GM12864 (cell line): ENCODE results near the gene CD151.

ENCODE experiments used
- DNase-seq: peaks from one replicate; pipeline ENCODE4 v3.0.0-alpha.2; 2011; ENCODE audit warnings: low read depth
- H3K4me3 ChIP-seq: 2 replicates; pipeline ENCODE4 v1.5.1; 2011; ENCODE audit warnings: mild to moderate bottlenecking, low read depth, low read length, control low read depth
- TF ChIP-seq, protein P1 (sequence below): IDR thresholded peaks from 2 replicates; pipeline ENCODE4 v1.5.1; 2011; ENCODE audit warnings: low read depth, mild to moderate bottlenecking, moderate library complexity, low read length, control low read depth, inconsistent platforms; ENCODE audit errors: missing control alignments

The CD151 gene

DNA sequence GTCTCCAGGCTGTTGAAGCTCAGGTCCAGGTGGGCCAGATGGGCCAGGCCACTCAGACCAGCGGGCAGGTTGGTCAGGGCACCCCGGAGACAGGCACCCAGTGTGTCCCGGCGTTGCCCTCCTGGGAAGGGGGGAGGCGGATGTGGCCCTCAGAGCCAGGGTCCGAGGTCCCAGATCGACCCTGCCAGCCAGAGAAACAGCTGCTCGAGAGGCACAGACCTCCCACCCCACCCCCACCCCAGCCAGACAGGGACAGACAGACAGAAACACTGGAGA is 29.3 kb upstream of the CD151 start:
- peak overlapping the region; percentile 60 for H3K4me3 ChIP-seq
- TF ChIP-seq, protein P1, sequence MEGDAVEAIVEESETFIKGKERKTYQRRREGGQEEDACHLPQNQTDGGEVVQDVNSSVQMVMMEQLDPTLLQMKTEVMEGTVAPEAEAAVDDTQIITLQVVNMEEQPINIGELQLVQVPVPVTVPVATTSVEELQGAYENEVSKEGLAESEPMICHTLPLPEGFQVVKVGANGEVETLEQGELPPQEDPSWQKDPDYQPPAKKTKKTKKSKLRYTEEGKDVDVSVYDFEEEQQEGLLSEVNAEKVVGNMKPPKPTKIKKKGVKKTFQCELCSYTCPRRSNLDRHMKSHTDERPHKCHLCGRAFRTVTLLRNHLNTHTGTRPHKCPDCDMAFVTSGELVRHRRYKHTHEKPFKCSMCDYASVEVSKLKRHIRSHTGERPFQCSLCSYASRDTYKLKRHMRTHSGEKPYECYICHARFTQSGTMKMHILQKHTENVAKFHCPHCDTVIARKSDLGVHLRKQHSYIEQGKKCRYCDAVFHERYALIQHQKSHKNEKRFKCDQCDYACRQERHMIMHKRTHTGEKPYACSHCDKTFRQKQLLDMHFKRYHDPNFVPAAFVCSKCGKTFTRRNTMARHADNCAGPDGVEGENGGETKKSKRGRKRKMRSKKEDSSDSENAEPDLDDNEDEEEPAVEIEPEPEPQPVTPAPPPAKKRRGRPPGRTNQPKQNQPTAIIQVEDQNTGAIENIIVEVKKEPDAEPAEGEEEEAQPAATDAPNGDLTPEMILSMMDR = no peak
- DNase-seq = no peak

DNA sequence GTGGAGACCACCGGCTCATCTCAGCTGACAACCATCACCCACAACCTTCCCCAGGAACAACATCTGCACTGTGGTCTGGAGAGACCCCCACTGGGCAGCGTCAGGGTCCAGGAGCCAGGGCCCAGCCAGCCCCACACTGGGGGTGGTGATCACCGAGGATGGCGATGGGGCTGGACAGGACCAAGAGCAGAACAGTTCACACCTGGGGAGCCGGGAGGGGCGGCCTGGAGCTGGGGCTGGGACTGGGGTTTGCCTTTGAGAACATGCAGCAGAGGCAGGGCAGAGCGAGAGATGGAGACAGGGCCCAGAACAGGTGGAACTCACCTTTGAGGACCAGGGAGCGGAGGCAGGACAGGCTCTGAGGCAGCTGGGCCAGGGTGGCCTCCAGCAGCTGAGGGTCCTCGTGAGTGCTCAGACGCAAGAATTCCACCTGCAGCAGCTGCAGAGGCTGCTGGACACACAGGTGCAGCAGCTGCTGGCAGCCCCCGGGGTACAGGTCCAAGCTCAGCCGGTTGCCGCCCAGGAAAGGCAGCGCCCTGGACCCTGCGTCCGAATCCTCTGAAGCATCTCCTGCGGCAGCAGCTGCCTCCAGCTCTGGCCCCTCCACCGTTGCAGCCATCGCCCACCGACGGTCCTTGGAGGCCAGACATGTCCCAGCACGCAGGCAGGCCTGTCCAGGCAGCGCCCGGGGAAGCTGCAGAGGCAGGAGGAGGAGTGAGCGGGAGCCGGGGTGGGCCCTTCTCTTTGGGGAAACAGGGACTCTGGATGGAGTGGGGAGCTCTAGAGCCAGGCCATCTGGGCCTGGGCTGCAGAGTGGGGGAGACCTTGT is 28.8 kb upstream of the CD151 start:
- DNase-seq = no peak
- TF ChIP-seq, protein P1 = no peak
- peak overlapping the region; percentile 60 for H3K4me3 ChIP-seq

DNA sequence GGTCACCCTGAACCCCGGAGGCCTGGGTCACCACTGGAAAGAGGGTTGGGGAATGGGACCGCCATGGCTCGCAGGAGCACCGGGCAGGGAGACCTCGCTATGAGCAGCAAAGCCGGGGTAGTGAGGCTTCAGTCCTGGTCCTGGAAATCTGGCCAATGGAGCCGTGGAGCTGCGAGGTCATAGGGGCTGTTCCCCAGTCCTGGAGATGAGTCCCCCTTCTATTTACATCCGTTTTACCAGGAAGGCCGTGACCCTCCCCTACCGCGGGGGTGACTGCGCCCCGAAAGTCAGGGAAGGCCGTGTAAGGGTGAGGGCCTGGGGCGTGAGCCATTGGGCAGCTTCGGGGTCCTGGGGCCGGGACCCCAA is 28.2 kb upstream of the CD151 start:
- DNase-seq = no peak
- TF ChIP-seq, protein P1 = no peak
- H3K4me3 ChIP-seq = peak overlapping the region; percentile 60

DNA sequence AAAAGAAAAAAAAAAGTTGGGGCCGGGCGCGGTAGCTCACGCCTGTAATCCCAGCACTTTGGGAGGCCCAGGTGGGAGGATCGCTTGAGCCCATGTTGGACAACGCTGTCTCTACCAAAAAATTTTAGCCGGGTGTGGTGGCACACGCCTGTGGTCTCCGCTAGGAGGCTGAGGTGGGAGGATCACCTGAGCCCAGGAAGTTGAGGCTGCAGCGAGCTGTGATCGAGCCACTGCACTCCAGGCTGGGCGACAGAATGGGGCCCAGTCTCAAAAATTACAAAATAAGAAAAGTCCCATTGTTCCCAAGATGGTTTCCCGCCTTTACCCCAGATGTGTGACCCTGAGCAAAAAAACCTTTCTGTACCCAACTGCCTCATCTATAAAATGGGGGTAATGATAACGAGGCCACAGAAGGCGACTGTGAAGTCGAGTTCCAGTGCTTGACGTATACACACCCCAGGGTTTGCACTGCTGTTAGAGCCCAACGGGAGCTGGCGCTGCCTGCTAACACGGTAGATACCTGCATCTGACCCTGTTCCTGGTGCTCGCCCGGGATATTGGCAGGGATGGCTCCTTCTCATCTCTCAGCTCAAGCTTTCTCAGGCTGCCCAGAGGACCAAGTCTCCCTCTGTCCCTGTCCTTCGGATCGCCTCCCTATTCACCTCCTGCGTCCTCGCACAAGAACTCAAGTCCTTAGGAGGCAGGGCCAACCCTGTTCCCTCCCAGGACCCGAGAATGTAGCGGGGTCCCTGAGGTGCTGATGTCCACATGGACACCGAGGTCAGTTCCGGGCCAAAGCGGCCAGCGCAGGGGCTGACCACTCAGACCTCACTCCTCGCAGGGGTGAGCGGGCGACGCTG is 24.1 kb upstream of the CD151 start:
- H3K4me3 ChIP-seq = peak overlapping the region; percentile 100
- no peak for DNase-seq
- TF ChIP-seq, protein P1 = peak; percentile 33

DNA sequence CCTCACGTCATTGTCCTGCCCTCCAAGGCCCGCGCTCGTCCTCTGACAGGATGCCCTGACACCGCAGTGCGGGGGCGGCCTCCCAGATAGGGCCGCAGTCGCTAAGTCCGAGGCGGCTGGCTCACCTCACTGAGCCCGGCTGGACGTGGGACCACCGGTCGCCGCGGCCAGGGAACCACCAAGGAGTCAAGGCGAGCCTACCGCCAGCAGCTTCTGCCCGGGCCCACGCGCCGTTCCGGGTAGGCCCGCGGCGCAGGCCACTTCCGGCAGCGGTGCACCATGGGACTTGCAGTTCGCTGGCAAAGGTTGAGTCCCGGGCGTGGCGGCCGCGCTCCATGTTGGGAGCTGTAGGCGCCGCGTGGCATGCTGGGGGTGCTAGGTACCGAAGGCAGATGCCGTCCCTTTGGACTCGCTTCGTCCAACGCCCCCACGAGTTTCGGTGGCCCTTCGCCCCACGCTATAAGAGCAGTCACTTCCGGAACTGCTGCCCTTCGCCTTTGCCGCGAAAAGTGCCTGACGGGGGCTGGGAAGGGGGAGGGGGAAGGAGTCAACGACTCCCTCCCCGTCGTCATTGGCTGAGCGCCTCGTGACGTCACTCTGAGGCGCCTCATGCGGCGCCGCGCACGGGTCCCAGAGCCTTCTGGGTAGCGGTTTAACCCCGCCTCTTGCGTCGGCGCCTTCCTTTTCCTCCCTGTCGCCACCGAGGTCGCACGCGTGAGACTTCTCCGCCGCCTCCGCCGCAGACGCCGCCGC is 23.3 kb upstream of the CD151 start, which contains the start of gene RPLP2:
Gene RPLP2 (plus strand): TSS at position 681 of the 753 bp plus-strand sequence. CDS start 268 bp downstream, outside the sequence.
- peak within 1 kb of the TSS; percentile 100 for H3K4me3 ChIP-seq
- TF ChIP-seq, protein P1 = no peak
- DNase-seq = peak; percentile 91

DNA sequence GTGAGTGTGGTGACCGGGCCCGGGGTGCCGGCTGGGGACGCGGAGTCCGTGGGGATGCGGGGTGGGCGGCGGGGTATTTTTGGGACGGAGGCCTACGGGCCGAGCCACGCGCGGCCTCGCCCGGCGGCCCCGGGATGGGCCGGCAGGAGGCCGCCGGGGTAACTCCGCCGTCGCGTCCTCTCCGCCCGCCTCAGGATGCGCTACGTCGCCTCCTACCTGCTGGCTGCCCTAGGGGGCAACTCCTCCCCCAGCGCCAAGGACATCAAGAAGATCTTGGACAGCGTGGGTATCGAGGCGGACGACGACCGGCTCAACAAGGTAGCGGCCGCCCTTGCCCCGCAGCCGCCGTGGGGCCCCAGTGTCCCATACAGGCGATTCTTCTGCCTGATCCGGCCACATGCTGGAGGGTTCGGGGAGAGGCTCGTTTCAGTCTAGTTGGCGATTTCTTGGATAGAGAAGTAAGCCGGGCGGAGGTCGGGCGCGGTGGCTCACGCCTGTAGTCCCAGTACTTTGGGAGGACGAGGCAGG is 22.6 kb upstream of the CD151 start:
- TF ChIP-seq, protein P1 = no peak
- no peak for DNase-seq
- H3K4me3 ChIP-seq = peak overlapping the region; percentile 100
